HT-29 (cell line): ENCODE results near the gene PAF1. TPM values are rescaled to one million over a fixed set of nuclear protein-coding genes. Genes with fewer than 3 reads are reported as not detected.

Experiments used
- DNase-seq: peaks from one replicate; pipeline ENCODE4 v3.0.0-alpha.2; 2015; ENCODE audit warnings: low spot score
- total RNA-seq: library from RNA; depleted of rRNA; stranded (reverse); fragments of >200 nt; shearing (Covaris generic); gene quantifications from 2 replicates; pipeline ENCODE4 v1.2.3, GENCODE V29; 2014

PAF1 gene
- total RNA-seq, 1 experiment from 2014 or later, result 109 TPM

GRCh38 chr19:39405958-39406655 is 15.2 kb upstream of the PAF1 start:
- no peak for DNase-seq

- no peak for DNase-seq
Measured at GRCh38 chr19:39405261-39405957, 14.5 kb upstream of the PAF1 start.

GRCh38 chr19:39403331-39404312 is 12.7 kb upstream of the PAF1 start:
- peak; percentile 98 for DNase-seq

GRCh38 chr19:39402346-39403300 is 11.7 kb upstream of the PAF1 start:
- DNase-seq, result peak; percentile 91

GRCh38 chr19:39401549-39402345 is 10.8 kb upstream of the PAF1 start:
- peak; percentile 95 for DNase-seq

GRCh38 chr19:39401070-39401548 is 10.2 kb upstream of the PAF1 start:
- DNase-seq, result no peak

- DNase-seq, result no peak
Measured at GRCh38 chr19:39400061-39400460, 9.2 kb upstream of the PAF1 start.

GRCh38 chr19:39399668-39400050 is 8.8 kb upstream of the PAF1 start:
- DNase-seq, result no peak

GRCh38 chr19:39398297-39398864 is 7.5 kb upstream of the PAF1 start:
- DNase-seq, result peak; percentile 95

- peak; percentile 99 for DNase-seq
Measured at GRCh38 chr19:39397360-39398296, 6.7 kb upstream of the PAF1 start.

- peak; percentile 90 for DNase-seq
Measured at GRCh38 chr19:39390451-39390750, 505 bp downstream of the PAF1 start.

GRCh38 chr19:39389631-39390414 is 1.1 kb downstream of the PAF1 start:
- DNase-seq, result no peak

GRCh38 chr19:39388657-39389056 is 2.2 kb downstream of the PAF1 start:
- DNase-seq, result no peak

- DNase-seq, result no peak
Measured at GRCh38 chr19:39386557-39386956, 4.3 kb downstream of the PAF1 start.

- no peak for DNase-seq
Measured at GRCh38 chr19:39385629-39386411, 5.1 kb downstream of the PAF1 start.

- DNase-seq, result no peak
Measured at GRCh38 chr19:39384839-39385568, 5.9 kb downstream of the PAF1 start.
